T-helper 1 cell (primary cell): ENCODE data around the gene EML1.
A peak's percentile ranks its signal among the peaks of the same experiment; 100 is the strongest.

Experiments
- DNase-seq, 5 donors: peaks; one replicate each; pipeline ENCODE4 v3.0.0-alpha.2; 2012 to 2020

EML1 gene

DNA sequence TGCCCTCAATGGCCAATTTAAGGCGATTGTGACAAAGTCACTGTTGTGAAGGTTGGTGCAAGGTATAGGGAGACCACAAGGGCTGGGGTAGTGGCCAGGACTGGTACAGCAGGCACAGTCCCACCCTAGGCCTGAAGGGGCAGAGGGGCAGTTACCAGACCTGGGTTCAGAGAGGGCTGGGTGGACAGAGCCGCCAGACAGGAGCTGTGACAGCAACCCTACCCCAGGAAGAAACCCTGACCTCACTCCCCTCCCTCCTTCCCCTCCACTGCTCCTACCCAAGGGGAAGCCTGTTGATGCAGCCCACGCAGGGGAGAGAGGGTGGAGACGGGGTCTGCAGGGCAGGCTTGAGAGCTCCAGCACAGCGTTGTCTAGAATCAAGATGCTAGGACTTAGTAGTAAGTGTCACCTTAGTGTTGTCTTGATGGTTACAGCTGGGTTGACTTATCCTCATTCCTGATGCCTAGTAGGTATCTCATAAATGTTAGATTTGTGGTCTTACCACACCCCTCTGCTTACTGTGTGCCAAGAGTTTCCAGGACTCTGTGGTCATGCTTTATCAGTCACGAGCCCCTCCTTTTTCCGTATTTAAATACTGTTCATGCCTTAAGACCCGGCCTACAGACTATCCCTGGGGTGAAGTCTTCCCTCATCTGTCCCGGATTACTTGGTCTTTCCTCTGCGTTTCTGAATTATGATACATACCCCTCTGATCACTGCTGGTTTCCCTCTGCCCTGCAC is 14.4 kb downstream of the EML1 start:
- no peak for DNase-seq

DNA sequence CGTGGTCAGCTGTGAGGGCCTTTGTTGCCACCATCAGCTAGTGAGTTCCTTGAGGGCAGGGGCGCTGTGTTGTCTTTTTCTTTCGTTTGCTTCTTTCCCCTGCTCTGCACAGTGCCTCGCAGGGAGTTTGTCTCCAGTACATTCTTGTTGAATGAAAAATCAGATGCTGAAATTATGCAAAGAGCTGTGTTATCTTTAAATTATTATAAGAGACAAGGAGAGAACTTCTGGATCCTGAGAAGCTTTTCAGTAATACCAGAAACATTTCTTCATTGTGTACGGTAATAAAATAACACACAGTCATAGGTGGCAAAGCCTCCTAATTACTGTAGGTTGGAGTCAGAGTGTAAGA is 14.9 kb downstream of the EML1 start:
- DNase-seq: no peak

DNA sequence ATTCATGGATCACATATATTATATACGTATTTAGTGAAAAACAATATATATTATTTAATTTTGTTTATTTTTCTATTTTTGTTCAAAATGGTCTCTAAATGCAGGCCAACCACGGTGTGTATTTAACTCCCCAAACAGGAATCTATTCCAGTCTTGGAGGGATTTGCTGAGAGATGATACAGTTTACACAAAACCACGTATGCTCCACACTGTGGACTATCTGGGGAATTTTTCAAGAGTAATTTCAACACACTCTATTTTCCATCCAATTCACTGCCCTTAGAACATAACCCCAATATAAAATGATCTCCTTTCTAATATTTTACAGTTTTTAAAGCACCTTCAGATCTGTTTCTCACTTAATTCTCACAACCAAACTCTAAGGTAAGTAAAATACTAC is 15.3 kb downstream of the EML1 start:
- DNase-seq: no peak

DNA sequence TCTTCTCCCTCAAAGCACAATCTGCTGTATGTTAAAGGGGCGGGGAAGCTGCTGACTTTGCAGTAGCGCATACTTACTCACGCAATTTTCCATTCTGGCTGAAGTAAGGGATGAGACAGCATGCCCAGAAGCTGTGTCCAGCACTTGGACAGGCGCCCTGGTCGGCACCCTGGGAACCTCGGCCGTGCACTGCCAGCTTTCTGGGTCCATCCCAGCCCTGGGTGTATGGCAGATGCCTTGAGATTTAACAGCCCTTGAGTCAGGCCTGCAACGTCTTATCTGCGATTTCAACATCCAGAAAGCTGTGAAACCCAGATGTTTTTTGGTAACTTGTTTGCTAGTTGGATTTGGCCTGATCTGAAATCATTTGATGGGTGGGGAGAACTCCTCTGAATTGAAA is 16.1 kb downstream of the EML1 start:
- DNase-seq: no peak

DNA sequence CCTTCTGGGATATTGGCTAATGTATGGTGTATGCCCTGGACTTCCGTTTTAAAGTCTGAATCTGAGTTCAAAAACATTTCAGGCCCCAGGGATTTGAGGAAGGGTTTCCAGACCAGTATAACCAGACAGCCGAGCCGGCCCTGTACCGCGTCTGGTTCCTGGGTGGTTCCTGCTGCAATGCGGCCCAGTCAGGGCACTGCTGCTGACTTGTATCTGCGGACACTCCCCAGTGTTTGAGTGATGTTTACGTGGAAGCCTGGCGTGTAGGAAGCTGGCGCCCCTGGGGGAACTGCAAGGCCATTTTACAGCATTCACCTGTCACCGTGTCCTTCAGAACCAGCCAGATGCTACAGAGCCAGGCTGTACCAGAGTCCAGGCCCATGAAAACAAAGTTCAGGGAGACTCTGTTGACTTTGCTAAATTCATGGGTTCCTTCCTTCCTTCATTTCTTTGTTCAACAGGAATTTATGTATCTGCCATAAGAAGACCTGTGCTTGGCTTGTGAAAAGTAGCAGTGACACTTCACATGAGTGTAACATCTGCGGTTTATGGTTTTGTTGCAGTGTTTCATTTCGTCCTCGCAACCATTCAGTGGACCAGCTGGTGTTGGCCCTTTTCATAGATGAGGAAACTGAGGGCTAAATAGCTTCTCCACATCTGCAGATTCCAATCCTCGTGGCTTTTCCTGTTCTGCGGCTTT is 16.8 kb downstream of the EML1 start:
- no peak for DNase-seq

DNA sequence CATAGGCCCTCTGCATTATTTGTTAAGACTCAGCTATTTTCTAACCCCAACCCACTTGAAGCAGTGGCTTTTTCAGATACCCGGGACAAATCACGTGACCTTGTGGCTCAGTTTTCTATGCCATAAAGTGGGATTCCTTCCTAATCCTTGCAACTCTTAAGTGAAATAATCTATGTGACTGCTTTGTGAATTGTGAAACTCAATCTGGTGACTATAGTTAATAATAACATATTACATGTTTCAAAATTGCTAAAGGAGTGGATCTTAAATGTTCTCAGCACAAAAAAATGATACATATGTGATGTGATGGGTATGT is 17.3 kb downstream of the EML1 start:
- DNase-seq: no peak

DNA sequence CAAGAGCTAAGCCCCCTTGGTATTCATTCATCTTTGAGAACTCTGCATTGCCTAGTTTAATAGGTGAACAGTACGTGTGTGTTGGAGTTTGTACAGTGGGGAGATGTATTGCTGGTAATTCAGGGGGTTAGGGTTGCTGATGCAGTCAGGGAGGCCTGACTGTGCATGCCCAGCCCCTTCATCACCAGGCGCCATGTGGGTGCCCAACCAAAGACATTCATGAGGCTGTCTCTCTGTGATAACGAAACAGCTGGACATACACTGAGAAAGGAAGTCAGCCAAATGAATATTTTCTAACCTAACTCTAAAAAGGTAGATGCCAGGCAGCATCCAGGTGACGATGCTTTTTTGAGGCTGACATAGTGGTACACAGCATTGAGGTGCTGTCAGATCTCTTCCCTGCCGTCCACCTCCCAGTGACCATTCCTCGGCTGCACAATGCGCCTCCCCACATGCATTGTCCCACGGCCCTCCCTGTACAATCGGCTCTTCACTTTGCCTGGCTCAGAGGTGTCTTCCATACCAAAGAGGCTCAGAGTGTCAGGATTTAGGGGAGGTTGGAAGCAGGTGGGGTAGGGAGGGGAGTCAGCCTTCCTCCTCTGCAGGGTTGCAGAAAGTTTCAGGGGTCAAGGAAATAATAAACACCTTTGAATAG is 19.0 kb downstream of the EML1 start:
- no peak for DNase-seq

DNA sequence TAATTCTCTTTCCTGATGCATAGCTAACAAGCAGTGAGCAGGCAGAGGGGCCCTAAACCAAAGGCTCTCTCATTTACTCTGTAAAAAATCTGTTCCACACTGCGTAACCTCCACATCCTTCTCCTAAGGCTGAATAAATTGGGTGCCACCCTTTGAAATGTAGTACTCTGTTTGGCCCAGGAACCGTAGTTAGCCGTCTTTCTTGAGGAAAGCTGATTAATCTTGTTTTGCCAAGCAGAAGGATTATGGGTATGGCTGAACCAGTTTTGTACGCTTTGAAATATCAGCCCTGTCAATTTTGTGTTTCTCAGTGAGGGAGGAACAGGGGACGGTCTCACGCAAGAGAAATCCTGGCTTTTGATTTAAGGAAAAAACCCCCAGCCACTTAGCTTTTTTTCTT is 19.7 kb downstream of the EML1 start:
- DNase-seq: no peak

DNA sequence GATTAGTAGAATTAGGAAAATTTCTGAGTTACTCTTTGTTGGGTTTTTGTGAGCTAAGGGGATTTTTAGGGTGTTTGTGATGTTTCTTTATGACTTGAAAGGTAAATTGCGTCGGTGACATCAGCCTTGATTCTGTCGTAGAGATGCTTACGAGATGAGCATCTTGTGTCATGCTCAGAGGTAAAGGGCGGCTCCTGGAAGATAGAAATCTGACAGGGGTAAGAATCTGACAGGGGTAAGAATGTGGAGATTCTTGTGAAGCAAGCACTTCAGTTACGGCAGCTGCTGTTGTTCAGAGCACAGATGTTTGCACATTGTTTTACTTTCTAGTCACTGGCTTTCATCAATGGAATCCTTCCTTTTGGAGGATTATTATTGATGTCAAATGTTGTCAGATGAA is 22.5 kb downstream of the EML1 start:
- DNase-seq: no peak

DNA sequence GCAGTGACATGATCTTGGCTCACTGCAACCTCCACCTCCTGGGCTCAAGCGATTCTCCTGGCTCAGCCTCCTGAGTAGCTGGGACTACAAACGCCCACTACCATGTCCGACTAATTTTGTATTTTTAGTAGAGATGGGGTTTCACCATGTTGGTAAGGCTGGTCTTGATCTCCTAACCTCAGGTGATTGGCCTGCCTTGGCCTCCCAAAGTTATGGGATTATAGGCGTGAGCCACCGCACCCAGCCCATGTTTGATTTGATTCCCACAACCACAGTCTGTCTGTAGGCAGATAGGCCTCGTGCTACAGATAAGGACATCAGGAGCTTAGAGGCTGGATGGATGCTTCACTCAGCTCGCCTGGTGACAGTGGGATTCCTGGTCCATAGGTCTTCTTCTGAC is 23.0 kb downstream of the EML1 start:
- DNase-seq: no peak

DNA sequence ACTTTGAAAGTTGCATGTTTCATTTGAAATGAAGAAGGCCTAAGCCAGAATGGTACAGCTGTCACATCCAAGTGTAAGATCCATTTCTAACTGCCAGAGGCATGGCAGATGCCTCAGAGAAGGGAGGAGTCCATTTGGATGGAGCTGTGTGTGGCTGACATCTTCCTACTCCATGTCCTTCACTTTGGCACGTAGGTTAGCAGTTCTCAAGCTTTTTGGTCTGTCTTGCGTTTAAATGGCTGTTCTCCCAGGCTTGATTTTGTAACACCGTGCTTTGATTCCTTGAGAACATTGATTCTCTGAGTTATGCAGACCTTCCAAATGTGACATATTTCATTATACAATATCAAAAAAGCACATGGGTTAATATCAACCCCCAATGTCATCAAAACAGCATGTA is 23.4 kb downstream of the EML1 start:
- no peak for DNase-seq

DNA sequence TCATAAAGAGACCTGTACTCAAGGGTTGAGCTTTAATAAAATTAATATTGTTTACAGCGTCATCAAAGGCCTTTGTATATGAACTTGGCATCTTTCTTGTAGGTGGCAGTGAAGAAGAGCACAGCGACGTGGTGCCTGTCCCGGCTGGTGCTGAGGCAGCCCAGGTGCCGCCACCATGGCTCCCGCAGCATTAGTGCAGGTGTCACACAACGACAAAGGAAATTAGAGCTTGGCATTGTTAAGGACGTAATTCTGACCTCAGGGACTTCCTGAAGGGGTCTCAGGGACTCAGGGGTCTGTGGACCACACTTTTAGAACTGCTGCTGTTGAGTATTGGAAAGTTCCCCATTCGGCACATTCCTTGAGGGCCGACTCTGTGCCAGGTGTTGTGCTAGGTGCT is 24.1 kb downstream of the EML1 start:
- no peak for DNase-seq

DNA sequence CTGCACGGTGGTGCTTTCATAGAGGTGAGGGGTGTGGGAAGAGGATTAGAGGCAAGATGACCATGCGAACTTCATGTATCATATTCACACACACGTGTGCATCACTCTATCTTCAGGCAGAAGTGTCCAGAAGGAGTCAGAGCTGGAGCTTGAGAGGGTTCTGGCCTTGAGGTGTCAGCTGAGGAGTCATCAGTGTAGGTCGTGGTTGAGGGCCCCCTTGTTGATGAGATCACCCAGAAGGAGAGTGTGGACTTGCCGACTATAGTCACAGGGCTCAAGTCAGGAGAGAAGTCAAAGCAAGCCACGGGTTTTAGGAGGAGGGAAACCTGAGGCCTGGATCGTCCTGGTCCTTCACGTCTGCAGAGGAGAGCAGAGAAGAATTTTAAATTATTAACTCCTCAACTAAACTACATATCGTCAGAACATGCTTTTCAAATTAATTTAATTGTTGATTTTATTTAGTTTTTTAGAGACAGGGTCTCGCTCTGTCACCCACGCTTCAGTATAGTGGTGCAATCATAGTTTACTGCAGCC is 25.4 kb downstream of the EML1 start:
- DNase-seq: no peak

DNA sequence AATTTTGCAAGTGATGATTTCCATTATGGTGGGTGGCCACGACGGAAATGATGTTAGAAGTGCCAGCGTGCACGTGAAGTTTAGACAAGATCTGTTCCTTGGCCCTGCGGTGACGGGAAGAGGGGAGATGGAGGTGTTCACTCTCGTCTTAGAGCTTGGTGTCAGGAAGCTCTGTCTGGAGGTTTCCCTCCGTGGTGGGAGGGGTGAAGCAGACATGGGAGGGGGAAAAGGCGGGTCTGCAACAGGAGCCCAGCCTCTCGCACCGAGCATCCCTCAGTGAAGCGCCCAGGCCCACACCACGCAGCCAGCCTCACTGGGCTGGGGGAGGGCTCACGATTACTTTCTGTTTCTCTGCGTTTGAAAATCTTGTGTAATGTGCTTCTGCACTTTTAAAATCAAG is 26.3 kb downstream of the EML1 start:
- DNase-seq: peak in 1 of 5 donors; percentile 23

DNA sequence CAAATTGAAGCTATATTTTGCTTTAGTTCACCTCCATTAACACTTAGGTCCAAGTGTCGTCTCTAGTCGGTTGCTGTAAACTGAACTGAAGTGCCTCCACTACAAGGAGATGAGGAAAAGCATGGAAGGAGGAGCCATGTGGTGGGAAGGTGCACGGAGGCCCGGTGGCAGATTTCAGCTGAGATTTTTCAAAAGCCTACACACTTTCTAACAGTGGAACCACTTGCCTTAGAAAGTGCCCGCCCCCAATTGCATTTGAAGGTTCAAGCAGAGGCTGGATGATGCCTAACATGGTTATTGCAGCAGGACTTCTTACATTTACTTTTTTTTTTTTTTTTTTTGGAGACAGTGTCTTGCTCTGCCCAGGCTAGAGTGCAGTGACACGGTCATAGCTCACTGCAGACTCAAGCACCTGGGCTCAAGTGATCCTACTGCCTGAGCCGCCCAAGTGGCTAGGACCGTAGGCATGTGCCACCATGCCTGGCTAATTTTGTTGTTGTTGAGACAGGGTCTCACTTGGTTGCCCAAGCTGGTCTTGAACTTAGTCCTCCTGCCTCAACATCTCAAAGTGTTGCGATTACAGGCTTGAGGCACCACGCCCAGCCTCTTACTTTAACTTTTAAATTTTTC is 27.6 kb downstream of the EML1 start:
- DNase-seq: no peak

DNA sequence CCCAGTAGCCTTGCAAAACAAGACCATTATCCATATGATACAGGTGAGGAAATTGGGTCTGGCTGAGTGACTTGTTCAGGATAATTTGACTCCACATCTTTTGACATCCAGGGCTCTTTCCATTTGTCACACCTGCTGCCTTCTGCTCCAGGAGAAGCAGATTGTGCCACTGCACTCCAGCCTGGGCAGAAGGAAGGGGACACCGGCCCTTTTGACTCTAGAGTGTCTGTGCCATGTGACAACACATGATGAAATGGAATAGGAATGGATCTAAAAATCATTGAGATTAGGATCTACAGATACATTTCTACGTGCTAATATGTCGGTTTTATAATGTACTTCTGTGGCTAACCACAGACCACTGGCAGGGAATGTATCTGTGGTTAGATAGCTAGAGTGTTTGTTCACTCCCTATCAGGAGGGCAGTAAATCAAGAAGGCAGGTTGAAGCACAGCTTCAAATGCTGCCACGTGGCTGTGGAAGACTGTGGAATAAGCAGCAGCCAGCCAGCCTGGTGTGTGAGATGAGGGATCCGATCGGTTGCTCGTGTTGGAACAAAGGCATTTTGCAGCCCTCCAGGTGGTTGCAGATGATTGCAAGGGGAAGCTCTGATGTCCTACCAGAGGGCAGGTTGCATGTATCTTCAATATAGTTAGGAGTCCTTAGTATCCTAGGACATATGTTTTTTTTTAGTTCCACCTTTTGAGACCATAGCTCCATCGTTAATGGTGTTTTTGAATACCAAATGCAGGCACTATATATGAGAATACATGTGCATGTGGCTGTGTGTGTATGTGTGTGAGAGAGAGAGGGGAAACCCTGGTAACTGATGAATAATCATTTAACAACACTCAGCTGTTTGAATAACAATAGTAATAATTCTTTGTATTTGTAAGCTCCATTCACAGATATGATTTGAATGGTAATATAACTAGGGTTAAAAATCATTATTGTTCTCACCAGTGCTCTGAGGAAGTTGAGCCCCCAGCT is 28.6 kb downstream of the EML1 start:
- DNase-seq: peak in 1 of 5 donors; percentile 10

DNA sequence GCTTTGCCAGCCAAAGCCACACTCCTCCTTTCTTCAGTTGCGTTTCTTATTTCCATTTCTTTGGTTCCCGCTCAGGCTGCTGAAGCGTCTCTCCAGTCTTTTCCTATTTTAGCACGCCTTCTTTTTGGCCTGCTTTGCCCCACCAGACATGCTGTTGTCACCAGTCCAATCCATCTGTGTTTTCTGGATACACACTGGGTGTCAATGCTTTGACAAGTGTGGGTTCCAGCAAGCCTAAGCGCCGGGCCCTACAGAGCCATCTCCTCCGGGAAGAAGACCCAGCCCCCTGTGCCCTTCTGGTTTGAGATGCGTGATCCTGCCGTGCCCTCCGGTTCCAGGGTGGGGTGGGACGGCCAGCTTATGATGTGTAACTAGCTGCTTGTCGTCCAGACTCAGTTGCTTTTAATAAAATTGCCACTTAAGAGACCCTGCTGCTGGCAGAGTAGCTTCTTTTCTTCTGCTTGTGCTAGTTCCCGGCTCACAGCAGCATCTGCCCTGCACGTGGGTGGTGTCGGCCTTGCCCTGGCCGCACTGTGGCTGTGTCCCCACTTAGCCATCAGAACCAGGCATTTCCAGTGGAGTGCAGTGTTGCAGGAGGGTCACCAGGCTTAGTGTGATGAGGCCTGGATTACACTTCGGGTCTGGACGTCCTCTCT is 29.7 kb downstream of the EML1 start:
- DNase-seq: no peak

DNA sequence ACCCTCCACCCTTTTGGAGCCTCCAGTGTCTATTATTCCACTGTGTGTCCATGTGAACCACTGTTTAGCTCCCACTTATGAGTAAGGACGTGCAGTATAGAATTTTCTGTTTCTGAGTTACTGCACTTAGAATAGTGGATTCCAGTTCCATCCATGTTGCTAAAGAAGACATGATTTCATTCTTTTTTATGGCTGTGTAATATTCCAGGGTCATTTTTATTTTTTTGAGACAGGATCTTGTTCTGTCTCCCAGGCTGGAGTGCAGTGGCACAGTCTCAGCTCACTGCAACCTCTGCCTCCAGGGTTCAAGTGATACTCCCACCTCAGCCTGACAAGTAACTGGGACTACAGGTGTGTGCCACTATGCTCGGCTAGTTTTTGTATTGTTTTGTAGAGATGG is 31.6 kb downstream of the EML1 start:
- no peak for DNase-seq

DNA sequence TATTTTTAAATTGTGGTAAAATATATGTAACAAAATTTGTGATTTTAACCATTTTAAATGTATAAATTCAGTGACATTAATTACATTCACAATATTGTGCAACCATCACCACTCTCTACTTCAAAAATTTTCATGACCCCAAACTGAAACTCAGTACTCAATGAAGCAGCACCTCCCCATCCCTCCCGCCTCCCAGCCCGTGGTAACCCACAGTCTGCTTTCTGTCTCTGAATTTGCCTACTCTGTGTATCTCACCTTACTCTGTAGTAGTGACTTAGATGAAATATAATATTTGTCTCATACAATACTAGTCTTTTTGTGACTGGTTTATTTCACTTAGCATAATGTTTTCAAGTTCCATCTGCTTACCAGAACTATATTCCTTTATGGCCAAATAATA is 36.2 kb downstream of the EML1 start:
- DNase-seq: no peak

DNA sequence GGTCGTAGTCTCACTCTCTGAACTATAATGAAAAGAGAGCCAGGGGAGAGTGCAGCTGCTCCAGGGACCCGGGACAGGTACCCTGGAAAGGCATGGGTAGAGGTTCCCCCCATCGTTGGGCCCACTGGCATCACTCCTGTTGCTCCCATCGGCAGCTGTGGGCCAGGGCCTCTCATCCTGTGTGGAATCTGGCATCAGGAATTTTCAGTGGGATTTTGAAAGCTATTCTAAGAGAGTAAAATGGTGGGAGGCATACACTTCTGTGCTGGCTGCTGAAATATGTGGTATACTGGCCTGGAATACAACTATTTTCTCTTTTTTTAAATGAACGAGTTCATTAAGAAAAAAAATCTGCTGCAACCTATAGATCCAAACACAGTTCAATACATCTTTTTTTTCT is 38.1 kb downstream of the EML1 start:
- no peak for DNase-seq

DNA sequence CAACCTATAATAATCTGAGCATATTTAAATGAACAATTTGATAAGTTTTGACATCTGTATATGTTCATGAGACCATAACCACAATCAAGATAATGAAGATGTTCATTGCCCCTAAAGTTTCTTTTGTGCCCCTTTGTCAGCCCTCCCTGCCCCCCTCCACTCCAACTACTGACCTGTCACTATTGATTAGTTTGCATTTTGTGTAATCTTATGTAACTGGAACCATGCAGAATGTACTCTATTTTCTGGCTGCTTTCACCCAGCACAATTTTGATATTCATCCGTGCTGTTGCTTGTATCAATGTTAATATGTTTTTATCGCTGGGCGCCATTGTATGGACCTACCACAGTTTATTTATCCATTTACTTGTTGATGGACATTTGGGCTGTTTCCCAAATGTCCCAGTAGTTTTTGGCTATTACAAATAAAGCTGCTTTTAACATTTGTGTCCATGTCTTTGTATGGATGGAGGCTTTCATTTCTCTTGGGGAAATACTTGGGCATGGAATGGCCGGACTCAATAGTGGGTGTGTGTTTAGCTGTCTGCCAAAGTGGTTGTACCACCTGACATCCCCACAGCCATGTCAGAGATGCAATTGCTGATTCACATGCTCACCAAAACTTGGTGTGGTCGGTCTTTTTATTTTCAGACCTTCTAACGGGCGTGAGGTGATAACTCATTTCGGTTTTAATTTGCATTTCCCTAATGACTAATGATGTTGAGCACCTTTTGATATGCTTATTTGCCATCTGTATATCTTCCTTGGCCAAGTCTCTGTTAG is 38.9 kb downstream of the EML1 start:
- DNase-seq: no peak
